PFSK-1 (cell line): Measurements from ENCODE around the gene AP3D1.

Source experiments
- FOXP2 ChIP-seq: optimal IDR thresholded peaks from 2 replicates; pipeline ENCODE3; 2011; ENCODE audit warnings: borderline replicate concordance, control low read depth, inconsistent platforms; ENCODE audit not compliant: insufficient read depth; ENCODE audit errors: extremely low read length, extremely low read depth
- POLR2AphosphoS5 ChIP-seq: IDR thresholded peaks from 2 replicates; pipeline ENCODE4 v1.6.1; 2012; ENCODE audit warnings: low read depth, mild to moderate bottlenecking, control low read depth, low read length, moderate library complexity
- SIN3A ChIP-seq: IDR thresholded peaks from 2 replicates; pipeline ENCODE4 v1.6.1; 2012; ENCODE audit warnings: mild to moderate bottlenecking, low read length, moderate library complexity, borderline replicate concordance; ENCODE audit not compliant: insufficient read depth
- TAF1 ChIP-seq: IDR thresholded peaks from 2 replicates; pipeline ENCODE4 v1.6.1; 2012; ENCODE audit warnings: low read length, control low read depth, borderline replicate concordance; ENCODE audit not compliant: insufficient read depth
- TF ChIP-seq, protein P1 (sequence below), 2 experiments: IDR thresholded peaks; 2 replicates each; pipeline versions ENCODE4 v1.6.1 to v1.8.0; 2011 to 2012; ENCODE audit warnings: low read depth in 2 of 2, low read length in 2 of 2, control low read depth in 1 of 2, inconsistent platforms in 1 of 2, mild to moderate bottlenecking in 1 of 2, moderate library complexity in 1 of 2; ENCODE audit not compliant: insufficient read depth in 1 of 2

The AP3D1 gene

DNA sequence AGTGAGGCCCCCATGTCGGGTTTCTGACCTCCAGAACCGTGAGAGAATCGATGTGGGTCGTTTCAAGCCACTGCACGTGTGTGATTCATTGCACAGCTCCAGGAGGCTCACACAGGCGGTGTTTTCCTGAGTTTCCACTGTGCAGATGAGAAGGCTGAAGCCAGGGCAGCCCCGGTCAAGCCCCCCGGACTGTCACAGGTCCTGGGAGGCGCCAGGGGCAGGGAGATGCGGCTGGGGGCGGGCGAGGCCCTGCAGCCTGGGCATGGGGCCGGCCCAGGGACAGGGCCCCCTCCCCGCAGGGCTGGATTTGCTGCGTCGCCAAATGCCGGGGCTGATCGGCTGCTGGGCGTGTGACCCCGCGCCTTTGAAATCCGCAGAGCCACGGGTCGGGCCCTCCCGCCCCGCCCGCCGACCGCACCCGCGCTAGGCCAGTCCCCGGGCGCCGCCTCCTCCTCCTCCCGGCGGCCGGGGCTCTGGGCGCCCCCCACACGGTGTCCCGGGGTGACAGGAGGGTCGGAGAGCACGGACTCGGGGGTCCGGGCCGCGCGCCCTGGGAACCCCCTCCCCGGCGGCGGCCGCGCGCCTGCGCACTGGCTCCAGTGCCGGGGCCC lies 90.4 kb downstream of the AP3D1 start:
- TF ChIP-seq POLR2AphosphoS5 = 0 out of 2 replicates have a peak, but pooled peaks have one; percentile 53
- TF ChIP-seq, protein P1, sequence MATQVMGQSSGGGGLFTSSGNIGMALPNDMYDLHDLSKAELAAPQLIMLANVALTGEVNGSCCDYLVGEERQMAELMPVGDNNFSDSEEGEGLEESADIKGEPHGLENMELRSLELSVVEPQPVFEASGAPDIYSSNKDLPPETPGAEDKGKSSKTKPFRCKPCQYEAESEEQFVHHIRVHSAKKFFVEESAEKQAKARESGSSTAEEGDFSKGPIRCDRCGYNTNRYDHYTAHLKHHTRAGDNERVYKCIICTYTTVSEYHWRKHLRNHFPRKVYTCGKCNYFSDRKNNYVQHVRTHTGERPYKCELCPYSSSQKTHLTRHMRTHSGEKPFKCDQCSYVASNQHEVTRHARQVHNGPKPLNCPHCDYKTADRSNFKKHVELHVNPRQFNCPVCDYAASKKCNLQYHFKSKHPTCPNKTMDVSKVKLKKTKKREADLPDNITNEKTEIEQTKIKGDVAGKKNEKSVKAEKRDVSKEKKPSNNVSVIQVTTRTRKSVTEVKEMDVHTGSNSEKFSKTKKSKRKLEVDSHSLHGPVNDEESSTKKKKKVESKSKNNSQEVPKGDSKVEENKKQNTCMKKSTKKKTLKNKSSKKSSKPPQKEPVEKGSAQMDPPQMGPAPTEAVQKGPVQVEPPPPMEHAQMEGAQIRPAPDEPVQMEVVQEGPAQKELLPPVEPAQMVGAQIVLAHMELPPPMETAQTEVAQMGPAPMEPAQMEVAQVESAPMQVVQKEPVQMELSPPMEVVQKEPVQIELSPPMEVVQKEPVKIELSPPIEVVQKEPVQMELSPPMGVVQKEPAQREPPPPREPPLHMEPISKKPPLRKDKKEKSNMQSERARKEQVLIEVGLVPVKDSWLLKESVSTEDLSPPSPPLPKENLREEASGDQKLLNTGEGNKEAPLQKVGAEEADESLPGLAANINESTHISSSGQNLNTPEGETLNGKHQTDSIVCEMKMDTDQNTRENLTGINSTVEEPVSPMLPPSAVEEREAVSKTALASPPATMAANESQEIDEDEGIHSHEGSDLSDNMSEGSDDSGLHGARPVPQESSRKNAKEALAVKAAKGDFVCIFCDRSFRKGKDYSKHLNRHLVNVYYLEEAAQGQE (IDR thresholded peaks at IDR 0.05; ENCODE audit: insufficient read depth in 1 of 2, low read depth in 2 of 2, low read length in 2 of 2) = 0 out of 4 replicates have a peak, but pooled peaks of 1 of the 2 experiments have one; percentile 30
- no peak for TF ChIP-seq FOXP2
- TF ChIP-seq SIN3A = 0 out of 2 replicates have a peak, but pooled peaks have one; percentile 61

DNA sequence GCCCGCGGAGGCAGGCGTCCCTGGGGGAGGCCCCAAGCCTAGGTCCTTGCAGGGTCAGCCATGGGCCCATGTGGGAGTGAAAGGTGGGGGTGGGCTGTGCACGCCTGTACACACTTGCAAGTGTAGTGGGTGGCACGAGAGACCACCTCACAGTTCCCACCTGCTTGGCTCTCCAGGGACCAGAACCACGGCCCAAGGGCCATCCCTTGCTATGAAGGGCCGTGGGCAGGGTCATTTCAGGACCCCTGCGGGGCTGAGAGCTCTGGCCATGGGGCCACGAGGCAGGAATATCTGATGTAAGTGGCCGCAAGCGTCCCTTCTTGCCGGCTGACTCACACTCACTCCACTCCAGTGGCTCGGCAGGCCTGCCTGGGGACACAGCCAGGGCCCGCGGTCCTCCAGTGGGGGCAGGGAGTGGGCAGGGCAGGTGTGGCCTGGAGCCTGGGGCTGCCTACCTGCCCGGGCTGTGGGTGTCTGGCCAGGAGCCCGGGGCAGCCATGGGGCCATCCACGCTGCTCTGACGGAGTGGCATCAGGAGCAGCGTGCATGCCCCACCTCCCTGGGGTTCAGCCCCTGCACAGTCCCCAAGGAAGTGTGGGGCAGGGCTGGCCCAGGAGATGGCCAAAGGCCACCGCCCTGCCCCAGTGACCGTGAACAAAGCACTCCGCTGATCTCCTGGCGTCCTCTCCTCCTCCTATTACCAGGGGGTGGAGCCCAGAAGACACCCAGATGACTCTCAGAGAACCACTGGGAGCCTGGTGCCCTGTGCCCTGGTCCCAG lies 91.8 kb downstream of the AP3D1 start:
- peak; percentile 63 for TF ChIP-seq FOXP2
- no peak for TF ChIP-seq SIN3A

DNA sequence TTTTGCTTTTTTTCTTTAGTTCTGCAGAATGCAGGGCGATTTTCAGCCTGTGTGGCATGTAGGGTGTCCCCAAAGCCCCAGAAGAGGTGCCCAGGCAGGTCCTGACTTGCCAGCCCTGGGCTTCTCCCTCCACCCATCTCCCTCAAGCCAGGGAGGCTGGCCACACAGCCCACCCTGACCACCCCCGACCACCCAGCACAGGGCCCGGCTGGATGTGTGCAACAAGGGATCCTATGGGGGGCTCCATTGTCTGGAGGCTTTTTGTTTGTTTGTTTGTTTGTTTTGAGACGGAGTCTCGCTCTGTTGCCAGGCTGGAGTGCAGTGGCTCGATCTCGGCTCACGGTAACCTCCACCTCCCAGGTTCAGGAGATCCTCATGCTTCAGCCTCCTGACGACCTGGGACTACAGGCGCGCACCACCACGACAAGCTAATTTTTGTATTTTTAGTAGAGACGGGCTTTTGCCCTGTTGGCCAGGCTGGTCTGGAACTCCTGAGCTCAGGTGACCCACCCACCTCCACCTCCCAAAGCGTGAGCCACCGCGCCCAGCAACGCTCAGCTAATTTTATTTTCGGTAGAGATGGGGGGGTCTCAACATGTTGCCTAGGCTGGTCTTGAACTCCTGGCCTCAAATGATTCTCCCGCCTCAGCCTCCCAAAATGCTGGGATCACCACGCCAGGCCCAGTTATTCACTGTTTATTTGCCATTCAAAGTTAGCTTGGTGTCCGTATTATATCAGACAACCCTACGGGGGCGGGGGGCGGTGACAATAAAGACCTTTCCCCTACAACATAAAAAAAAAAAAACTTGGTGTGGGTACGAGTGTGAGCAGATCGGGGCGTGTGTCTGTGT lies 92.6 kb downstream of the AP3D1 start:
- TF ChIP-seq, protein P1 (IDR thresholded peaks at IDR 0.05; ENCODE audit: insufficient read depth in 1 of 2, low read depth in 2 of 2, low read length in 2 of 2) = no peak
- TF ChIP-seq SIN3A = no peak
- TF ChIP-seq POLR2AphosphoS5 = no peak
- TF ChIP-seq FOXP2 = no peak

DNA sequence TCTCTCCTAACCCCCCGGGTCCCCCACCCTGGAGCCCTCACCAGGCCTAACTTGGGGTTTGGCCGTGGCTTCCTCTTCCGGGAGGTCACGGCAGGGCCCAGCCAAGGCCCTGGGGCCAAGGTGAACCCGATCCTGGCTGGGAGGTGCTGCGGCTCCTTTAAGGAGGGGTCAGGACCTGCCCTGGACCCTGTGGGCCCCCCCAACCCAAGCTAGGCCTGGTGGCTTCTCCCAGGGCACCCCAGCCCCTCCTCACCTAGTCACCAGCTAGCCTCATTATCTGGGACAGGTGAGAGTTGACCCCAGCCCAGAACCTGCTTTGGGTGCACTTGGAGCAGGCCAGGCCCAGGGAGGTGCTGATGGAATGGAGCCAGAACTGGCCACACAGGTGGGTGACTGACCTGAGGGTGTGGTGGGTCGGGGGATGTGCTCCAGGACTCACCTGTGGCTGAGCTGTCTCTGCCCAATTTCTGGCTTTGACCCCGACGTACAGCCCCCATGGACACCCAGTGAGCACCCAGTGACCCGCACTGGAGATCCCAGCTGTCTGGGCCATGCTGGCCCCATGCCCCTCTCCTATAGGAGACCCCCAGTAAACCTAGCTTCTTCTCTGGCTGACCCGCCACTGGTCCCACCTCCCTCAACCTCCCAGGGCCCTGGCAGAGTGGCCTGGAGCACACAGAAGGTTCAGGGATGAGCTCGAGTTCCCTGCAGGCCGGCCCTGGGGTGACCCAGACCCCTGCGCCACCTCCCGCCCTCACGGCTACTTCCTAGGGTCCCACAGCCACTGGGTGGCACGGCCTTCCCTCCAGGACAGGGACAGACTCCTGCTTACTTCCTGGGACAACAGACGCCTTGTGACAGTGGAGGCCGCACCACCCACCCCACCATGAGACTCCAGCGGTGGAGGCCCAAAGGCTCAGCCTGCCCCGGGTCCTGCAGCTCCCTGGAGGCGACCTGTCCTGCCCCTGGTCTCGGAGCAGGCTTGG lies 93.6 kb downstream of the AP3D1 start:
- TF ChIP-seq SIN3A (no peak), FOXP2 (no peak), TAF1 (no peak)

DNA sequence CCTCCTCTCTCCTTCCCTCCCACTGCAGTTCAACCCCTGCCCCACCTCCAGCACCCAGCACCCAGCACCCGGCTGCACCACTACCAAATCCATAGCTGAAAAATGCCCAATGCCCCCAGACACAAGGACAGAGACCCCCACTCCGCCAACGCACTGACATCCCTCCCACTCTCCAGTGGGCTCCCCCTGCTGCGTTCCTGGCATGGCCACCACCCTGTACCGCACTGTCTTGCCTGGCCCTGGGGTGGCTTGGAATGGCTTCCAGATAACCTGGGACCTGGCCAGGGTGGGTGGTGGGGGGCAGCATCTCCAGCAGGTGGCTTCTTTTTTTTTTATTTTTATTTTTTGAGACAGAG lies 94.6 kb downstream of the AP3D1 start:
- TF ChIP-seq SIN3A (no peak), FOXP2 (no peak), POLR2AphosphoS5 (no peak)
- TF ChIP-seq, protein P1 (IDR thresholded peaks at IDR 0.05; ENCODE audit: insufficient read depth in 1 of 2, low read depth in 2 of 2, low read length in 2 of 2) = no peak
